Endothelial cell of umbilical vein (primary cell): Measurements from ENCODE around the gene JPH3. TPM values are rescaled to one million over a fixed set of nuclear protein-coding genes. Genes with fewer than 3 reads are reported as not detected.

Experiments
- BruUV-seq: library from RNA; stranded (reverse); fragments of 400-500 nt; replicated peaks from 2 replicates; lab custom pipeline; 2021; lab: Mats Ljungman, UMichigan
- CTCF ChIA-PET: fragments of 300-600, 350-600 bp; sonication (Branson Sonifier 250); formaldehyde crosslinking; loops from one replicate; lab custom pipeline; 2021; ENCODE audit warnings: antibody characterized with exemption, inconsistent platforms; lab: Charles Lee
- POLR2A ChIA-PET: fragments of 300-600, 350-600 bp; sonication (Branson Sonifier 250); formaldehyde crosslinking; loops from one replicate; lab custom pipeline; 2021; ENCODE audit warnings: antibody characterized with exemption, inconsistent platforms; lab: Charles Lee
- DNase-seq: peaks from one replicate; pipeline ENCODE4 v3.0.0-alpha.2; 2011; ENCODE audit warnings: low read depth, low spot score
- FAIRE-seq: peaks from 2 replicates; lab custom pipeline; 2011; peaks lifted over from hg19 to GRCh38; lab: Jason Lieb, UNC
- H2AFZ ChIP-seq: 2 replicates; pipeline ENCODE4 v1.6.0; 2012; ENCODE audit warnings: low read depth, low read length, control low read depth, inconsistent platforms
- H3K27ac ChIP-seq: 2 replicates; pipeline ENCODE4 v1.5.1; 2011; ENCODE audit warnings: low read depth, mild to moderate bottlenecking, control low read depth, low read length, moderate library complexity; ENCODE audit not compliant: insufficient read depth
- H3K27me3 ChIP-seq, 2 experiments: 2 replicates each; pipeline versions ENCODE4 v1.6.0 to v1.6.1; 2011; ENCODE audit warnings: low read length in 2 of 2, mixed read lengths in 1 of 2; ENCODE audit not compliant: control insufficient read depth in 2 of 2, insufficient read depth in 2 of 2
- H3K36me3 ChIP-seq, 2 experiments: 2 replicates in 1 of 2; 3 replicates in 1 of 2; pipeline ENCODE4 v1.5.1; 2011; ENCODE audit warnings: low read length in 2 of 2, mild to moderate bottlenecking in 1 of 2, moderate library complexity in 1 of 2; ENCODE audit not compliant: control insufficient read depth in 2 of 2, insufficient read depth in 2 of 2; ENCODE audit errors: extremely low read depth in 1 of 2
- H3K4me1 ChIP-seq: 3 replicates; pipeline ENCODE4 v1.5.1; 2011; ENCODE audit warnings: mild to moderate bottlenecking, low read length; ENCODE audit not compliant: control insufficient read depth, insufficient read depth; ENCODE audit errors: extremely low read depth
- H3K4me2 ChIP-seq: 2 replicates; pipeline ENCODE4 v1.6.1; 2011; ENCODE audit warnings: low read length, control low read depth, mixed read lengths; ENCODE audit not compliant: insufficient read depth
- H3K4me3 ChIP-seq, 3 experiments: fragments of 200-600 bp in 1 of 3; sonication (generic), shearing (Covaris generic) in 1 of 3; replicated peaks in 1 of 3; 2 replicates each; pipeline ENCODE4 v1.5.1; 2011 to 2016; ENCODE audit warnings: control low read depth in 3 of 3, low read length in 3 of 3, mild to moderate bottlenecking in 2 of 3, inconsistent platforms in 1 of 3, low read depth in 1 of 3, moderate library complexity in 1 of 3; ENCODE audit not compliant: insufficient read depth in 1 of 3
- H3K79me2 ChIP-seq: 2 replicates; pipeline ENCODE4 v1.6.0; 2012; ENCODE audit warnings: low read length, inconsistent platforms; ENCODE audit not compliant: control insufficient read depth, insufficient read depth
- H3K9ac ChIP-seq: replicated peaks from 2 replicates; pipeline ENCODE3; 2011; ENCODE audit warnings: low read length, control low read depth; ENCODE audit not compliant: insufficient read depth; ENCODE audit errors: extremely low read depth
- H3K9me1 ChIP-seq: replicated peaks from 3 replicates; pipeline ENCODE4 v1.6.0; 2011; ENCODE audit warnings: mild to moderate bottlenecking, low read length; ENCODE audit not compliant: control insufficient read depth, insufficient read depth; ENCODE audit errors: extremely low read depth
- H3K9me3 ChIP-seq: replicated peaks from 2 replicates; pipeline ENCODE4 v1.5.1; 2012; ENCODE audit warnings: low read length, inconsistent platforms; ENCODE audit not compliant: control insufficient read depth, insufficient read depth
- H4K20me1 ChIP-seq: replicated peaks from 2 replicates; pipeline ENCODE3; 2011; ENCODE audit warnings: mild to moderate bottlenecking, low read length; ENCODE audit not compliant: control insufficient read depth, insufficient read depth; ENCODE audit errors: extremely low read depth
- CTCF ChIP-seq, 2 donors: IDR thresholded peaks; 1 replicate in 1 of 2; 2 replicates in 1 of 2; pipeline ENCODE4 v1.5.1; 2011; ENCODE audit warnings: low read length in 2 of 2, mild to moderate bottlenecking in 2 of 2, moderate library complexity in 2 of 2, control low read depth in 1 of 2, inconsistent platforms in 1 of 2, low read depth in 1 of 2; ENCODE audit not compliant: insufficient read depth in 1 of 2; ENCODE audit errors: extremely low read depth in 1 of 2
- EZH2 ChIP-seq: IDR thresholded peaks from 2 replicates; pipeline ENCODE4 v1.6.1; 2012; ENCODE audit warnings: borderline replicate concordance, low read depth, mild to moderate bottlenecking, moderate library complexity, low read length, inconsistent platforms; ENCODE audit not compliant: severe bottlenecking
- FOS ChIP-seq: IDR thresholded peaks from 2 replicates; pipeline ENCODE4 v1.6.1; 2011; ENCODE audit warnings: mild to moderate bottlenecking, low read length, moderate library complexity, borderline replicate concordance; ENCODE audit not compliant: insufficient read depth
- GATA2 ChIP-seq: IDR thresholded peaks from 2 replicates; pipeline ENCODE4 v1.7.0; 2011; ENCODE audit warnings: low read depth, mild to moderate bottlenecking, moderate library complexity, mixed read lengths, low read length; ENCODE audit not compliant: insufficient read length, insufficient read depth
- JUN ChIP-seq: IDR thresholded peaks from 2 replicates; pipeline ENCODE4 v1.6.1; 2011; ENCODE audit warnings: borderline replicate concordance, low read depth; ENCODE audit not compliant: insufficient read length, insufficient read depth
- MAX ChIP-seq: IDR thresholded peaks from 2 replicates; pipeline ENCODE4 v1.6.1; 2011; ENCODE audit not compliant: insufficient read depth, insufficient read length
- POLR2AphosphoS5 ChIP-seq: IDR thresholded peaks from 2 replicates; pipeline ENCODE4 v1.6.1; 2012; ENCODE audit warnings: low read depth, mild to moderate bottlenecking, control low read depth, low read length, moderate library complexity; ENCODE audit not compliant: insufficient read depth
- dilution Hi-C: fragments of 300-500 bp; cut with MboI; formaldehyde crosslinking; loops from one replicate; pipeline ENCODE4 v1.15.0; 2019; ENCODE audit warnings: low sequenced_read_pairs; ENCODE audit not compliant: extremely low pct_ligation_motif_present
- intact Hi-C: fragments of 100-400 bp; cut with micrococcal nuclease; formaldehyde crosslinking; loops from one replicate; pipeline ENCODE4 v1.10.0; 2022
- polyA plus RNA-seq, 4 experiments: library from polyadenylated mRNA; depleted of rRNA in 3 of 4; stranded (reverse) in 3 of 4; unstranded in 1 of 4; fragments of >200 nt; gene quantifications; 2 replicates each; pipeline versions ENCODE4 v1.2.1 to v1.2.3, GENCODE V29; 2011 to 2012; ENCODE audit warnings: missing spikeins in 1 of 4
- total RNA-seq: library from RNA; stranded (reverse); gene quantifications from 2 replicates; pipeline ENCODE4 v1.2.3, GENCODE V29; 2021

The JPH3 gene
- total and polyA plus RNA-seq, 2 donors (not counting 3 experiments of a cell fraction or from before 2014, with no cell fraction given): 0.22 to 0.30 TPM

GRCh38 chr16:87607223-87607622 lies 4.9 kb downstream of the JPH3 start:
- TF ChIP-seq JUN: no peak
- TF ChIP-seq EZH2: no peak
- TF ChIP-seq MAX: no peak
- no peak for TF ChIP-seq POLR2AphosphoS5
- TF ChIP-seq GATA2: no peak
- TF ChIP-seq CTCF (IDR thresholded peaks at IDR 0.05; ENCODE audit: extremely low read depth in 1 of 2, insufficient read depth in 1 of 2, low read depth in 1 of 2, low read length in 2 of 2): no peak
- no peak for TF ChIP-seq FOS
- POLR2A ChIA-PET: no interaction called here

More at GRCh38 chr16:87607223-87607622, 4.9 kb downstream of the JPH3 start:
- Histone ChIP-seq H3K9me3 (no peaks in the 10 kb centered on the region), H4K20me1 (no peaks in the 10 kb centered on the region), H3K4me1 (no peaks in the 10 kb centered on the region), H3K36me3 (no peaks in the 10 kb centered on the region), H3K27ac (no peak overlapping the region), H3K79me2 (no peaks in the 10 kb centered on the region), H3K9me1 (no peaks in the 10 kb centered on the region), H3K4me2 (no peak overlapping the region), H2AFZ (no peak overlapping the region), H3K4me3 (no peak overlapping the region), H3K9ac (no peak overlapping the region), H3K27me3 (peaks cover 23 to 25% of the 10 kb centered on the region in 2 experiments)
- dilution Hi-C loops (no loop called here), intact Hi-C loops (no loop called here)
- DNase-seq (no peak), FAIRE-seq (no peak)
- no TSS peak for BruUV-seq
- CTCF ChIA-PET: no interaction called here
